GM03348 (cell line): ENCODE results near the gene PHKG1.
A peak's percentile ranks its signal among the peaks of the same experiment; 100 is the strongest.
"Not testable (repeated sequence)": the region's sequence is repeated elsewhere in the genome, so short reads cannot be mapped to it uniquely, and the experiment has no call there.

Experiments used
- DNase-seq: peaks from one replicate; pipeline ENCODE4 v3.0.0; 2012; ENCODE audit warnings: low spot score

Gene PHKG1

DNA sequence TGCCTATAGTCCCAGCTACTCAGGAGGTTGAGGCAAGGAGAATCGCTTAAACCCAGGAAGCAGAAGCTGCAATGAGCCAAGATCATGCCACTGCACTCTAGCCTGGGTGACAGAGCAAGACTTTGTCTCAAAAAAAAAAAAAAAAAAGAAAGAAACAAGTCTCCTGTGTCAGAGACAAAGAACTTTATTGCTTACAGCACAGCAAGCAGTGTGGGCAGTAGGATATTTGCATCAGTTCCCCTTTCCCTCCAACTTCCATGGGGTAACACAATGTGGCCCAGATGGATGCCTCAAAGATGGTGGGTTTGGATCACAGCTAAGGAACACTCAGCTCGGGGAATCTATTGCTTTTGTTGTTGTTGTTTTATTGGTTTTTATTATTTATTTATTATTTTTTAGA is 47.0 kb downstream of the PHKG1 start:
- DNase-seq, result not testable (repeated sequence)

DNA sequence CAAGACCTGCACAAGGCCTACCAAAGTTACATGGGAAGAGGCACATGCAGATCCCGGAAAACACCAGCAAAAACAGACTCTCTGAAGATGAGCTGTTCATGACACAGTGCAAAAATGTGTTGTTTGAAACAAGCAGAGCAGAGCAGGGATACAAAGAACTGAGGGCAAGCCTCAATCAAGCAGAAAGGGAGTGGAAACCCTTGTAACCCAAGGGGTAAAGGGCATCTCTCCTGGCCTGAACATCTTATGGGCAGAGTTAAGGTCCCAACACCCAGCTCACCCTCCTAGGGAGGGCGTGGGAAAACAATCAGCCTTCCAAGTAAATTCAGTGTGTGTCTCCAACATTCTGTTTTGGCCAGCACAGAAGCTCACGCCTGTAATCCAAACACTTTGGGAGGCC is 52.0 kb downstream of the PHKG1 start:
- DNase-seq, result no peak

- DNase-seq, result peak; percentile 81
These were observed 58.9 kb downstream of the PHKG1 start for GRCh38 chr7:56033671-56034432.

GRCh38 chr7:56032578-56032977 is 60.2 kb downstream of the PHKG1 start:
- not testable (repeated sequence) for DNase-seq

DNA sequence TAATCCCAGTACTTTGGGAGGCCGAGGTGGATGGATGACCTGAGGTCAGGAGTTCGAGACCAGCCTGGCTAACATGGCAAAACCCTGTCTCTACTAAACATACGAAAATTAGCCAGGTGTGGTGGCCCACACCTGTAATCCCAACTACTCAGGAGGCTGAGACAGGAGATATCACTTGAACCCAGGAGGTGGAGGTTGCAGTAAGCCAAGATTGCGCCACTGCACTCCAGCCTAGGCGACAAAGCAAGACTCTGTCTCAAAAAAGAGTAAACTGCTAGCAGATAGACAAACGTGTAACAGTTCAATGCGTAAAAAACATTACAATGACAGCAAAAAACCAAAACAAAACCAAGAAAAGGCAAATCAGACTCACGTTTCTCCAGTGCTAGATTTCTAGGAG is 61.2 kb downstream of the PHKG1 start:
- DNase-seq, result not testable (repeated sequence)

DNA sequence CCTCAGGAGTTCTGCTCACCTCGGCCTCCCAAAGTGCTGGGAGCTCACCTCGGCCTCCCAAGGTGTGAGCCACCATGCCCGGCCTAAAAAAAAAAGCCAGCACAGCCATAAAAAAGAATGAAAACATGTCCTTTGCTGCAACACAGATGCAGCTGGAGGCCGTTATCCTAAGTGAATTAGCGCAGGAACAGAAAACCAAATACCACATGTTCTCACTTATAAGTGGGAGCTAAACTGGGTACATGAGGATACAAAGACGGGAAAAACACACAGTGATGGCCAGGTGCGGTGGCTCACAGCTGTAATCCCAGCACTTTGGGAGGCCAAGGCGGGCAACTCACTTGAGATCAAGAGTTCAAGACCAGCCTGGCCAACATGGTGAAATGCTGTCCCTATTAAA is 62.4 kb downstream of the PHKG1 start:
- no peak for DNase-seq
